ENCODE results near the gene NKD2. TPM values are rescaled to one million over a fixed set of nuclear protein-coding genes. Genes with fewer than 3 reads are reported as not detected.

NKD2 gene
- polyA plus RNA-seq, 2 of the 4 experiments (the other 2 are of a cell fraction): 1.2 to 4.2 TPM

GRCh38 chr5:1043327-1043726 lies 34.7 kb downstream of the NKD2 start:
- ChIA-PET CTCF (no interaction called here), POLR2A (no interaction called here)
- FAIRE-seq (no peak), DNase-seq (ENCODE audit: low read depth in 1 of 2, low spot score in 1 of 2) (no peak), ATAC-seq (no peak)
- WGBS (ENCODE audit: missing lambda C conversion rate): 56% methylated on average over 7 of the region's 7 CpGs
- H3K27ac ChIP-seq: no peak overlapping the region
- TF ChIP-seq NR3C1 (IDR thresholded peaks at IDR 0.05) (no peak), REST (IDR thresholded peaks at IDR 0.05) (no peak)
- H3K9me3 ChIP-seq: no peaks in the 10 kb centered on the region
- H3K4me2 ChIP-seq: no peak overlapping the region
- no peak overlapping the region for H3K4me3 ChIP-seq
- H3K4me1 ChIP-seq: no peaks in the 10 kb centered on the region

GRCh38 chr5:1044117-1044516 lies 35.5 kb downstream of the NKD2 start:
- TF ChIP-seq GATA3 (IDR thresholded peaks at IDR 0.05; ENCODE audit: borderline replicate concordance) (no peak), RCOR1 (IDR thresholded peaks at IDR 0.05; ENCODE audit: low read depth, low read length) (no peak), RARB (CRISPR knock-in tag; IDR thresholded peaks at IDR 0.05) (no peak), NPAS2 (CRISPR knock-in tag; IDR thresholded peaks at IDR 0.05; ENCODE audit: borderline replicate concordance) (no peak), NFE2L2 (conservative IDR thresholded peaks at IDR 0.05; ENCODE audit: low read length) (no peak)

GRCh38 chr5:1045960-1046560 lies 37.5 kb downstream of the NKD2 start:
- DNase-seq (ENCODE audit: low read depth in 1 of 2, low spot score in 1 of 2) (no peak), ATAC-seq (no peak), FAIRE-seq (no peak)
- no peaks in the 10 kb centered on the region for H3K9me3 ChIP-seq
- ChIA-PET POLR2A (no interaction called here), CTCF (no interaction called here)
- TF ChIP-seq CEBPB (IDR thresholded peaks at IDR 0.05) (no peak), TP53 (CRISPR knock-in tag; IDR thresholded peaks at IDR 0.05) (no peak), EHF (CRISPR knock-in tag; IDR thresholded peaks at IDR 0.05) (no peak), ELK1 (IDR thresholded peaks at IDR 0.05; ENCODE audit: low read depth, low read length) (no peak), HOXB5 (CRISPR knock-in tag; IDR thresholded peaks at IDR 0.05) (no peak), RARB (CRISPR knock-in tag; IDR thresholded peaks at IDR 0.05) (no peak), JUN (IDR thresholded peaks at IDR 0.05) (no peak), SREBF2 (IDR thresholded peaks at IDR 0.05) (no peak), FOXS1 (CRISPR knock-in tag; IDR thresholded peaks at IDR 0.05) (no peak), RCOR1 (IDR thresholded peaks at IDR 0.05; ENCODE audit: low read depth, low read length) (no peak), FOSB (CRISPR knock-in tag; IDR thresholded peaks at IDR 0.05) (no peak)
- no peak overlapping the region for H3K4me2 ChIP-seq
- H3K27ac ChIP-seq: no peak overlapping the region
- no peak overlapping the region for H3K4me3 ChIP-seq
- 58% methylated on average over 9 of the region's 9 CpGs for WGBS (ENCODE audit: missing lambda C conversion rate)
- H3K4me1 ChIP-seq: no peaks in the 10 kb centered on the region

More at GRCh38 chr5:1044117-1044516, 35.5 kb downstream of the NKD2 start:
- FAIRE-seq (no peak), ATAC-seq (no peak), DNase-seq (ENCODE audit: low read depth in 1 of 2, low spot score in 1 of 2) (no peak)
- WGBS (ENCODE audit: missing lambda C conversion rate): 18% methylated on average over 5 of the region's 5 CpGs
- Histone ChIP-seq H3K4me1 (no peaks in the 10 kb centered on the region), H3K4me2 (no peak overlapping the region), H3K4me3 (no peak overlapping the region), H3K27ac (no peak overlapping the region), H3K9me3 (no peaks in the 10 kb centered on the region)
- ChIA-PET POLR2A (no interaction called here), CTCF (no interaction called here)

Data from A549 (cell line).